Lower leg skin (tissue), 4 donors: ENCODE data around the gene PAPOLB. TPM values are rescaled to one million over a fixed set of nuclear protein-coding genes. Genes with fewer than 3 reads are reported as not detected.

Experiments
- DNase-seq, 2 donors: peaks; one replicate each; pipeline ENCODE4 v3.0.0-alpha.2; 2019; ENCODE audit warnings: low spot score in 2 of 2
- H3K4me3 ChIP-seq: fragments of 200-600 bp; sonication (generic); 2 replicates; pipeline ENCODE4 v1.5.1; 2017; ENCODE audit warnings: mild to moderate bottlenecking, low read depth; ENCODE audit not compliant: poor library complexity, severe bottlenecking
- CTCF ChIP-seq, 3 donors: fragments of 450-650 bp; IDR thresholded peaks; one replicate each; pipeline ENCODE4 v1.5.1; 2016; ENCODE audit warnings: antibody characterized with exemption in 3 of 3, mild to moderate bottlenecking in 3 of 3, moderate library complexity in 2 of 3
- POLR2A ChIP-seq, 2 donors: fragments of 450-650 bp; IDR thresholded peaks; one replicate each; pipeline ENCODE4 v1.6.1; 2016 to 2017; ENCODE audit warnings: antibody characterized with exemption in 2 of 2, mild to moderate bottlenecking in 1 of 2, moderate library complexity in 1 of 2
- WGBS, 2 donors: methylation state at CpG; one replicate each; pipeline ENCODE4 v1.1.5; 2018; 5-methylcytosine and 5-hydroxymethylcytosine counted together
- intact Hi-C: fragments of 100-400 bp; cut with DNase I; formaldehyde crosslinking; loops from one replicate; pipeline ENCODE4 v1.15.0; 2023; ENCODE audit warnings: low total_unique reads
- total RNA-seq, 4 donors: library from RNA; depleted of rRNA; stranded (reverse); fragments of >200 nt; gene quantifications; one replicate each; pipeline ENCODE4 v1.1.0, GENCODE V29; 2016

The PAPOLB gene
- total RNA-seq, 4 donors from 2014 or later, result 0.08 TPM; not detected in 3

DNA sequence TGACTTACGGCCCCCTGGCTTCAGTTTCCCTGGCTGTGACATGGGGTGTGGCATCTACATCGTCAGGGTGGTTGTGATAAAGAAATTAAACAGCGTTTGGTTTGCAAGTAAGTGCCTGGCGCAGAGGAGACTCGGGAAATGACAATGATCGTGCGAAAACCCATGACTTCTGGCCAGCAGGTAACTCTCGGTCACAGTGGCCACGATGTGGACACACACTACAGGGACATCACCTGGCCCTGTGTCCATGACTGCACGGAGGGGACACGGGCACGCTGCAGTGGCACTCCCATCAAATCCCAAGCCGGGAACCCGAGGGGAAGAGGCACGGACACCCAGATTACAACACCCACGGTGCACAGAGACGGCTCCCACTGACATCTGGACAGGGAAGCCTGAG is 28.7 kb downstream of the PAPOLB start:
- intact Hi-C loops, result no loop called here
- 88 to 91% methylated on average over 17 of the region's 17 CpGs for WGBS, 2 donors
- DNase-seq, result no peak
- H3K4me3 ChIP-seq, result no peak overlapping the region
- TF ChIP-seq CTCF (IDR thresholded peaks at IDR 0.05) (no peak), POLR2A (IDR thresholded peaks at IDR 0.05) (no peak)

- WGBS, 2 donors, result 94 to 96% methylated on average over 16 of the region's 16 CpGs
- no peak for DNase-seq
- TF ChIP-seq POLR2A (IDR thresholded peaks at IDR 0.05) (no peak), CTCF (IDR thresholded peaks at IDR 0.05) (no peak)
- intact Hi-C loops, result no loop called here
- H3K4me3 ChIP-seq, result no peak overlapping the region
These were observed 29.1 kb downstream of the PAPOLB start for GRCh38 chr7:4832711-4833110.

DNA sequence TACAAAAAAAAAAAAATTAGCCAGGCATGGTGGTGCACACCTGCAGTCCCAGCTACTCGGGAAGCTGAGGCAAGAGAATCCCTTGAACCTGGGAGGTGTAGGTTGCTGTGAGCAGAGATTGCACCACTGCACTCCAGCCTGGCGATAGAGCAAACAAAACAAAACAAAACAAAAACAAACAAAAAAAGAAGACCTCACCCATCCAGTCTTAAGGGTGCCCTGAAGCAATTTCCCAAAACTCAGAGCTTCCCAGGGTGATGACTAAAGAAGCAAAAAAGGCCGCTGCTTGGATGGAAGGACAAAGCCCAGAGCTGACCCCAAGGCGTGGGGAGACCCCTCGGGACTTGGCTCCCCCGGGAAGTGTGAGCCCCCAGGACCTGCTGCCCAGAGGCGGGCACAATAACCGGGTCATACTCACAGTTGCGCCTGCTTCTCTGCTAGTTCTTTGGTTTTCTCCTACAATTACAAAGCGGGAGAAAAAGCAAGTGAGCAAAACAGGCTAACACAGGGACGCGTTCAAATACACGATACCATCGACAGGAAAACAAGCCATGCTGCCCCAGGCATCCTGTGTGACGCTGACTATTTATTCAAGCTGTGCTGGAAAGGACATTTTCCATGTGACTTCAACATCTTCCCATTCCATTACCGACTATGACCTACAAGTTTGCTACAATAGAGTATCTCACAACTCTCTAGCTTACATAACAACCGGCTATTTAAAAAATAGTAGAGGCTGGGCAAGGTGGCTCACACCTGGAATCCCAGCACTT is 29.9 kb downstream of the PAPOLB start:
- no peak overlapping the region for H3K4me3 ChIP-seq
- intact Hi-C loops, result no loop called here
- no peak for TF ChIP-seq POLR2A (IDR thresholded peaks at IDR 0.05)
- TF ChIP-seq CTCF (IDR thresholded peaks at IDR 0.05), result no peak
- WGBS, 2 donors, result 82 to 85% methylated on average over 17 of the region's 17 CpGs
- no peak for DNase-seq

GRCh38 chr7:4830176-4830575 is 31.7 kb downstream of the PAPOLB start:
- WGBS, 2 donors, result 64 to 72% methylated on average over 13 to 14 of the region's 14 CpGs
- intact Hi-C loops, result no loop called here
- TF ChIP-seq POLR2A (IDR thresholded peaks at IDR 0.05) (no peak), CTCF (IDR thresholded peaks at IDR 0.05) (no peak)
- no peak for DNase-seq
- H3K4me3 ChIP-seq, result no peak overlapping the region

DNA sequence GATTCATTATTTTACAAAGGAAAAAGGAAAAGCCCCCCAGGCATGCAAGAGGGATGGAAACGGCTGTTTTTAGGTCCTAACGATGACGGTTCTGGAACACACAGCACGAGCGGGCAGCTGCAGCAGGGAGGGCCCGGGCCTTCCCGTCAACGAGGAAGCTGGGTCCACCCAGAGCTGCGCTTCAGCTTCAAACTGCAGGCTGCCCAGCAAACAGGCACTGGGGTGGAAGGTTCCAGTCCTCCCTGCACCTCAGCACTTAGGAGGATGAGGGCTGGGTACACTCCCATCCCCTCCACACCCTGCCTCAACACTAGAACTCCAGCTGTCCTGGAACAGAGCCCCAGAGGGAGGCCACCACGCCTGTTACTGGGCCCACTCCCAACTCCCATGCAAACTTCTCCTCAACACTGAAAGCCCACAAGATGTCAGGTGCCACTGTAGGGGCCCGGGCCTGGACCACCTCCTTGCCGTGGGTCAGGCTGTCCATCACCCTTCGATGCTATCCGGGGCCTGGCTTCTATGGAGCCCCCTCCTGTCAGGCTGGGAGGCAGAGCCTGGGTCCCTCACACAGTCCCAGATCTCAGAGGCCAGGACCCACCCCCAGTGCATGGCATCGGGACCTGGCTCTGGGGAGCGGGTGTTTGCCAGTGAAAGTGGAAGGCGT is 33.0 kb downstream of the PAPOLB start:
- 83 to 84% methylated on average over 17 of the region's 17 CpGs for WGBS, 2 donors
- no peak overlapping the region for H3K4me3 ChIP-seq
- no peak for DNase-seq
- TF ChIP-seq CTCF (IDR thresholded peaks at IDR 0.05), result no peak
- TF ChIP-seq POLR2A (IDR thresholded peaks at IDR 0.05), result no peak
- intact Hi-C loops, result no loop called here
